Measurements from ENCODE around the gene MAB21L4. TPM values are rescaled to one million over a fixed set of nuclear protein-coding genes. Genes with fewer than 3 reads are reported as not detected.
A peak's percentile ranks its signal among the peaks of the same experiment; 100 is the strongest.

MAB21L4 gene
- total RNA-seq, 1 experiment from 2014 or later, result 0.15 TPM

- H4K20me1 ChIP-seq (ENCODE audit: control insufficient read depth, insufficient read depth, insufficient read length), result no peaks in the 10 kb centered on the region
- peak; percentile 34; the same call in 2 of the 3 replicates for TF ChIP-seq CTCF (conservative IDR thresholded peaks at IDR 0.05)
- H3K18ac ChIP-seq (ENCODE audit: insufficient read length, low read depth, low read length), result no peak overlapping the region
- no peak overlapping the region for H4K5ac ChIP-seq (ENCODE audit: insufficient read length, low read depth, low read length)
- H3T11ph ChIP-seq (ENCODE audit: low read length), result no peak overlapping the region
- H3K4me3 Mint-ChIP-seq, result no peak overlapping the region
- no peak overlapping the region for H2BK120ac ChIP-seq (ENCODE audit: low read depth, low read length, poor library complexity, severe bottlenecking)
- no peak overlapping the region for H2BK5ac ChIP-seq (ENCODE audit: insufficient read length, low read length)
- no peak overlapping the region for H3K9ac ChIP-seq (ENCODE audit: extremely low read depth, insufficient read length, low read length)
- H3K9me3 Mint-ChIP-seq, result no peaks in the 10 kb centered on the region
- no peaks in the 10 kb centered on the region for H3K23me2 ChIP-seq (ENCODE audit: insufficient read length, low read depth, low read length, poor library complexity, severe bottlenecking)
- H3K4me1 ChIP-seq (ENCODE audit: insufficient read depth, low read length), result no peaks in the 10 kb centered on the region
- H3K14ac ChIP-seq (ENCODE audit: insufficient read depth, low read length), result no peak overlapping the region
- no peaks in the 10 kb centered on the region for H3K79me1 ChIP-seq (ENCODE audit: insufficient read depth, low read depth, low read length, poor library complexity, severe bottlenecking)
- no peak overlapping the region for H3K27ac ChIP-seq (ENCODE audit: insufficient read length, low read depth, low read length)
- no peak overlapping the region for H3K23ac ChIP-seq (ENCODE audit: insufficient read length, low read depth, low read length)
- no peak overlapping the region for H2BK20ac ChIP-seq (ENCODE audit: low read depth, low read length, poor library complexity, severe bottlenecking)
- no CpG with 5 or more reads among the region's 33 CpGs for WGBS (ENCODE audit: extremely low coverage, insufficient read length, low lambda C conversion rate)
- H4K8ac ChIP-seq (replicated peaks; ENCODE audit: insufficient read length, low read depth, low read length), result no peak overlapping the region
- H3K4ac ChIP-seq (ENCODE audit: low read depth, low read length), result no peak overlapping the region
- H2AFZ ChIP-seq (ENCODE audit: low read length), result no peak overlapping the region
- H3K4me2 ChIP-seq (ENCODE audit: insufficient read depth, insufficient read length, low read length), result no peak overlapping the region
- no peaks in the 10 kb centered on the region for H3K27me3 ChIP-seq (ENCODE audit: insufficient read depth, low read length)
- no peak overlapping the region for H2BK15ac ChIP-seq (ENCODE audit: low read depth, low read length)
- no peaks in the 10 kb centered on the region for H3K79me2 ChIP-seq (ENCODE audit: insufficient read depth, low read length)
- H3K4me1 Mint-ChIP-seq, result peaks cover 0 to 3% of the 10 kb centered on the region in 2 experiments; a peak in 1 of 4 replicates
- no peak overlapping the region for H3K56ac ChIP-seq (ENCODE audit: insufficient read length, low read depth, low read length)
- H4K91ac ChIP-seq (ENCODE audit: insufficient read length, low read depth, low read length), result no peak overlapping the region
- no peak overlapping the region for H2BK12ac ChIP-seq (ENCODE audit: insufficient read length, low read depth, low read length)
- no peaks in the 10 kb centered on the region for H3K9me3 ChIP-seq (ENCODE audit: control insufficient read depth, low read depth, low read length)
- H3K27me3 Mint-ChIP-seq (ENCODE audit: low read depth), result no peaks in the 10 kb centered on the region
- H2AK5ac ChIP-seq (ENCODE audit: insufficient read length, low read length), result no peak overlapping the region
- H3K27ac Mint-ChIP-seq, result no peak overlapping the region
- no peaks in the 10 kb centered on the region; a peak in 1 of 7 replicates for H3K36me3 Mint-ChIP-seq (ENCODE audit: insufficient read depth in 1 of 3, low read depth in 3 of 3)
- DNase-seq, result no peak
Measured at GRCh38 chr2:240873805-240874714, 21.9 kb downstream of the MAB21L4 start.

Data from H9 (cell line).